BE2C (cell line): ENCODE results near the gene ISL2.

ENCODE experiments used
- DNase-seq: peaks from one replicate; pipeline ENCODE4 v3.0.0-alpha.2; 2020
- H3K27me3 ChIP-seq: fragments of 250-450 bp; sonication (Bioruptor Pico); 2 replicates; pipeline ENCODE4 v1.5.1; 2020; ENCODE audit warnings: mild to moderate bottlenecking
- H3K36me3 ChIP-seq: fragments of 250-450 bp; sonication (Bioruptor Pico); 2 replicates; pipeline ENCODE4 v1.5.1; 2020; ENCODE audit warnings: mild to moderate bottlenecking
- H3K4me1 ChIP-seq: fragments of 250-450 bp; sonication (Bioruptor Pico); 2 replicates; pipeline ENCODE4 v1.5.1; 2020
- H3K4me3 ChIP-seq: 2 replicates; pipeline ENCODE4 v1.5.1; 2011; ENCODE audit warnings: low read depth, low read length
- H3K9me3 ChIP-seq: fragments of 250-450 bp; sonication (Bioruptor Pico); 2 replicates; pipeline ENCODE4 v1.5.1; 2020
- TF ChIP-seq, protein P1 (sequence below): IDR thresholded peaks from 2 replicates; pipeline ENCODE4 v1.5.1; 2012; ENCODE audit warnings: mild to moderate bottlenecking, low read depth, low read length

The ISL2 gene

GRCh38 chr15:76360416-76360815 is 23.8 kb downstream of the ISL2 start:
- Histone ChIP-seq H3K4me3 (no peak overlapping the region), H3K36me3 (no peaks in the 10 kb centered on the region), H3K27me3 (no peaks in the 10 kb centered on the region), H3K9me3 (no peaks in the 10 kb centered on the region), H3K4me1 (no peaks in the 10 kb centered on the region)
- TF ChIP-seq, protein P1, sequence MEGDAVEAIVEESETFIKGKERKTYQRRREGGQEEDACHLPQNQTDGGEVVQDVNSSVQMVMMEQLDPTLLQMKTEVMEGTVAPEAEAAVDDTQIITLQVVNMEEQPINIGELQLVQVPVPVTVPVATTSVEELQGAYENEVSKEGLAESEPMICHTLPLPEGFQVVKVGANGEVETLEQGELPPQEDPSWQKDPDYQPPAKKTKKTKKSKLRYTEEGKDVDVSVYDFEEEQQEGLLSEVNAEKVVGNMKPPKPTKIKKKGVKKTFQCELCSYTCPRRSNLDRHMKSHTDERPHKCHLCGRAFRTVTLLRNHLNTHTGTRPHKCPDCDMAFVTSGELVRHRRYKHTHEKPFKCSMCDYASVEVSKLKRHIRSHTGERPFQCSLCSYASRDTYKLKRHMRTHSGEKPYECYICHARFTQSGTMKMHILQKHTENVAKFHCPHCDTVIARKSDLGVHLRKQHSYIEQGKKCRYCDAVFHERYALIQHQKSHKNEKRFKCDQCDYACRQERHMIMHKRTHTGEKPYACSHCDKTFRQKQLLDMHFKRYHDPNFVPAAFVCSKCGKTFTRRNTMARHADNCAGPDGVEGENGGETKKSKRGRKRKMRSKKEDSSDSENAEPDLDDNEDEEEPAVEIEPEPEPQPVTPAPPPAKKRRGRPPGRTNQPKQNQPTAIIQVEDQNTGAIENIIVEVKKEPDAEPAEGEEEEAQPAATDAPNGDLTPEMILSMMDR = no peak
- DNase-seq = no peak

DNA sequence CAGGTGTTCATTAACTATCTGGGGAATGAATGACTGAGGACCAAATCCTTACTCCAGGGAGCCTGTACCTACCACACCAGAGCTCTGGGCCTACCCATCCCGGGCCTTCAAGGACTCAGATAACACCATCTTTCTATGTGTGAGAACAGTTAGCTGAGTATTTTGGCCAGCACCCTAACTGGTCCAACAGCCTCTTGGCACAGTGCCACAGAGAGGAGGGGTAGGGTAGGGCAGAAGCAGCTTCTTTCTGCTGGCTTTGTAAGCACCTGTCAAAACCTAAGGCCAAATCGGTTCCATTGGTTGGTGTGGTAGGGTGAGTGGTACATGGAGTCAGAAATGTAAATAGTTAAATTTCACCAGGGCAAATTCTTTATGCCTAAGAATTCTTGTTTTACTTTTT is 26.7 kb downstream of the ISL2 start:
- Histone ChIP-seq H3K36me3 (no peaks in the 10 kb centered on the region), H3K4me3 (no peak overlapping the region), H3K4me1 (no peaks in the 10 kb centered on the region), H3K27me3 (no peaks in the 10 kb centered on the region), H3K9me3 (no peaks in the 10 kb centered on the region)
- TF ChIP-seq, protein P1 = no peak
- no peak for DNase-seq

GRCh38 chr15:76366714-76367113 is 30.1 kb downstream of the ISL2 start:
- Histone ChIP-seq H3K4me3 (no peak overlapping the region), H3K36me3 (no peaks in the 10 kb centered on the region), H3K9me3 (no peaks in the 10 kb centered on the region), H3K27me3 (no peaks in the 10 kb centered on the region), H3K4me1 (no peaks in the 10 kb centered on the region)
- no peak for DNase-seq
- TF ChIP-seq, protein P1 = no peak

DNA sequence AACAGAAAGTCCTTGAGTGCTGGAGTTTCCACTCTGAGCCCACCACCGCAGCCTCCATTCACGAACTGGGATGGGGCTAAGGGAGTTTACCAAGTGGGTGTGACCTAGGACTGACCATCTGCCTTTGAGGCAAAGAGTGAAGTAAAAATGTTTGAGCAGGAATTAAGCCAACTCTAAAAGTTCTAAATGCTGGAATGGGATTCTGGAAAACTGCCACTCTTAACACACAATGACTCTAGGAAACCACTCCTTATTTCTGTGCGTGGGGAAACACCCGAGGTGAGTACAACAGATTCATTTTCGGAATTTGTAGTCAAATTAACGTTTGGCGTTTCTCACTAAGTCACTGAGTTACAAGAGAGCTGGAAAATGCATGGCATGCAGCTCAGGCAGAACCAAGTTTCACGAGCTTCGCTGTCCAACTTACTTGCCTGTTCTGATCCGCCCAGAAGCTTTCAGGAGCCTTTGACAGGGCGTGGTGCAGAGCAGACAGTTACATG is 31.6 kb downstream of the ISL2 start:
- no peak overlapping the region for H3K4me3 ChIP-seq
- TF ChIP-seq, protein P1 = no peak

GRCh38 chr15:76376029-76376428 is 39.5 kb downstream of the ISL2 start:
- H3K4me3 ChIP-seq = no peak overlapping the region
- no peak for DNase-seq
- no peaks in the 10 kb centered on the region for H3K27me3 ChIP-seq
- H3K36me3 ChIP-seq = no peaks in the 10 kb centered on the region
- H3K4me1 ChIP-seq = no peaks in the 10 kb centered on the region
- TF ChIP-seq, protein P1 = no peak
- H3K9me3 ChIP-seq = no peaks in the 10 kb centered on the region

More for the DNA sequence above, 31.6 kb downstream of the ISL2 start:
- Histone ChIP-seq H3K27me3 (no peaks in the 10 kb centered on the region), H3K9me3 (no peaks in the 10 kb centered on the region), H3K4me1 (no peaks in the 10 kb centered on the region), H3K36me3 (no peaks in the 10 kb centered on the region)
- DNase-seq = no peak

- TF ChIP-seq, protein P1 = no peak
- no peaks in the 10 kb centered on the region for H3K9me3 ChIP-seq
- no peaks in the 10 kb centered on the region for H3K27me3 ChIP-seq
- no peaks in the 10 kb centered on the region for H3K4me1 ChIP-seq
- H3K36me3 ChIP-seq = no peaks in the 10 kb centered on the region
- no peak for DNase-seq
- H3K4me3 ChIP-seq = no peak overlapping the region
Measured at GRCh38 chr15:76376816-76377215, 40.2 kb downstream of the ISL2 start.
